DOHH2 (cell line): Measurements from ENCODE around the gene FOSB.

Experiments used
- EZH2phosphoT487 ChIP-seq: fragments of 200-600 bp; sonication (generic); IDR thresholded peaks from 2 replicates; pipeline ENCODE4 v1.6.1; 2017; ENCODE audit warnings: borderline replicate concordance, mild to moderate bottlenecking, antibody characterized with exemption, low read length, moderate library complexity, mixed read lengths
- TF ChIP-seq, protein P1 (sequence below): fragments of 200-600 bp; sonication (generic); IDR thresholded peaks from one replicate; pipeline ENCODE4 v1.5.1; 2014; ENCODE audit warnings: antibody characterized with exemption, mild to moderate bottlenecking, low read depth, low read length; ENCODE audit not compliant: poor library complexity, severe bottlenecking

- TF ChIP-seq, protein P1, sequence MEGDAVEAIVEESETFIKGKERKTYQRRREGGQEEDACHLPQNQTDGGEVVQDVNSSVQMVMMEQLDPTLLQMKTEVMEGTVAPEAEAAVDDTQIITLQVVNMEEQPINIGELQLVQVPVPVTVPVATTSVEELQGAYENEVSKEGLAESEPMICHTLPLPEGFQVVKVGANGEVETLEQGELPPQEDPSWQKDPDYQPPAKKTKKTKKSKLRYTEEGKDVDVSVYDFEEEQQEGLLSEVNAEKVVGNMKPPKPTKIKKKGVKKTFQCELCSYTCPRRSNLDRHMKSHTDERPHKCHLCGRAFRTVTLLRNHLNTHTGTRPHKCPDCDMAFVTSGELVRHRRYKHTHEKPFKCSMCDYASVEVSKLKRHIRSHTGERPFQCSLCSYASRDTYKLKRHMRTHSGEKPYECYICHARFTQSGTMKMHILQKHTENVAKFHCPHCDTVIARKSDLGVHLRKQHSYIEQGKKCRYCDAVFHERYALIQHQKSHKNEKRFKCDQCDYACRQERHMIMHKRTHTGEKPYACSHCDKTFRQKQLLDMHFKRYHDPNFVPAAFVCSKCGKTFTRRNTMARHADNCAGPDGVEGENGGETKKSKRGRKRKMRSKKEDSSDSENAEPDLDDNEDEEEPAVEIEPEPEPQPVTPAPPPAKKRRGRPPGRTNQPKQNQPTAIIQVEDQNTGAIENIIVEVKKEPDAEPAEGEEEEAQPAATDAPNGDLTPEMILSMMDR, result no peak
- no peak for TF ChIP-seq EZH2phosphoT487
Measured at GRCh38 chr19:45514376-45515051, 46.7 kb downstream of the FOSB start.
